Dendritic cell treated with granulocyte-macrophage colony-stimulating factor and Interleukin-4, amounts not matched to agents 40 ng/mL and 50 ng/mL, for 4 days (primary cell): ENCODE results near the gene GBP2.

Source experiments
- H3K27ac Mint-ChIP-seq: one replicate; pipeline ENCODE4 v1.8.0; 2022; ENCODE audit warnings: mild to moderate bottlenecking, mixed read lengths
- H3K27me3 Mint-ChIP-seq: one replicate; pipeline ENCODE4 v1.8.0; 2022; ENCODE audit warnings: mild to moderate bottlenecking, mixed read lengths
- H3K36me3 Mint-ChIP-seq: one replicate; pipeline ENCODE4 v1.8.0; 2022; ENCODE audit warnings: low read depth, mixed read lengths
- H3K4me1 Mint-ChIP-seq: one replicate; pipeline ENCODE4 v1.8.0; 2022; ENCODE audit warnings: low read depth, mixed read lengths
- H3K4me3 Mint-ChIP-seq: one replicate; pipeline ENCODE4 v1.8.0; 2022; ENCODE audit warnings: mild to moderate bottlenecking, moderate library complexity, mixed read lengths
- H3K9me3 Mint-ChIP-seq: one replicate; pipeline ENCODE4 v1.8.0; 2022; ENCODE audit warnings: mixed read lengths
- intact Hi-C: fragments of 100-400 bp; cut with micrococcal nuclease; formaldehyde crosslinking; loops from one replicate; pipeline ENCODE4 v1.15.0; 2022

Gene GBP2

GRCh38 chr1:89125913-89126580 lies at the start of gene GBP2:
Gene GBP2 (minus strand): TSS chr1:89126114. CDS start chr1:89121966, 4,148 bp downstream.
- no peaks in the 10 kb centered on the region for H3K9me3 Mint-ChIP-seq
- H3K27me3 Mint-ChIP-seq, result no peaks in the 10 kb centered on the region
- peaks cover 8% of the 10 kb centered on the region for H3K36me3 Mint-ChIP-seq
- peak within 1 kb of the TSS; percentile 96 for H3K27ac Mint-ChIP-seq
- H3K4me1 Mint-ChIP-seq, result peaks cover 64% of the 10 kb centered on the region
- peak within 1 kb of the TSS; percentile 87 for H3K4me3 Mint-ChIP-seq
- intact Hi-C loops, result no loop called here

GRCh38 chr1:89174491-89174890 lies 48.6 kb upstream of the GBP2 start:
- Mint-ChIP-seq H3K27me3 (no peaks in the 10 kb centered on the region), H3K27ac (no peak overlapping the region), H3K9me3 (no peaks in the 10 kb centered on the region), H3K36me3 (no peaks in the 10 kb centered on the region), H3K4me3 (no peak overlapping the region), H3K4me1 (peaks cover 6% of the 10 kb centered on the region)
- intact Hi-C loops, result no loop called here

- Mint-ChIP-seq H3K36me3 (no peaks in the 10 kb centered on the region), H3K27ac (no peak overlapping the region), H3K9me3 (no peaks in the 10 kb centered on the region), H3K4me3 (no peak overlapping the region), H3K4me1 (peaks cover 6% of the 10 kb centered on the region), H3K27me3 (no peaks in the 10 kb centered on the region)
- intact Hi-C loops, result no loop called here
These were observed 46.7 kb upstream of the GBP2 start for GRCh38 chr1:89172468-89173143.

- intact Hi-C loops, result no loop called here
- Mint-ChIP-seq H3K4me3 (no peak overlapping the region), H3K27ac (no peak overlapping the region), H3K4me1 (peaks cover 6% of the 10 kb centered on the region), H3K36me3 (no peaks in the 10 kb centered on the region), H3K9me3 (no peaks in the 10 kb centered on the region), H3K27me3 (no peaks in the 10 kb centered on the region)
These were observed 45.1 kb upstream of the GBP2 start for GRCh38 chr1:89171067-89171438.

- H3K4me3 Mint-ChIP-seq, result no peak overlapping the region
- intact Hi-C loops, result no loop called here
- no peaks in the 10 kb centered on the region for H3K36me3 Mint-ChIP-seq
- H3K9me3 Mint-ChIP-seq, result no peaks in the 10 kb centered on the region
- peaks cover 6% of the 10 kb centered on the region for H3K4me1 Mint-ChIP-seq
- H3K27ac Mint-ChIP-seq, result no peak overlapping the region
- H3K27me3 Mint-ChIP-seq, result no peaks in the 10 kb centered on the region
These were observed 44.5 kb upstream of the GBP2 start for GRCh38 chr1:89170170-89171066.

- no peaks in the 10 kb centered on the region for H3K9me3 Mint-ChIP-seq
- H3K36me3 Mint-ChIP-seq, result no peaks in the 10 kb centered on the region
- H3K27me3 Mint-ChIP-seq, result no peaks in the 10 kb centered on the region
- intact Hi-C loops, result no loop called here
- no peak overlapping the region for H3K4me3 Mint-ChIP-seq
- peaks cover 6% of the 10 kb centered on the region for H3K4me1 Mint-ChIP-seq
- no peak overlapping the region for H3K27ac Mint-ChIP-seq
These were observed 43.3 kb upstream of the GBP2 start for GRCh38 chr1:89169166-89169565.

DNA sequence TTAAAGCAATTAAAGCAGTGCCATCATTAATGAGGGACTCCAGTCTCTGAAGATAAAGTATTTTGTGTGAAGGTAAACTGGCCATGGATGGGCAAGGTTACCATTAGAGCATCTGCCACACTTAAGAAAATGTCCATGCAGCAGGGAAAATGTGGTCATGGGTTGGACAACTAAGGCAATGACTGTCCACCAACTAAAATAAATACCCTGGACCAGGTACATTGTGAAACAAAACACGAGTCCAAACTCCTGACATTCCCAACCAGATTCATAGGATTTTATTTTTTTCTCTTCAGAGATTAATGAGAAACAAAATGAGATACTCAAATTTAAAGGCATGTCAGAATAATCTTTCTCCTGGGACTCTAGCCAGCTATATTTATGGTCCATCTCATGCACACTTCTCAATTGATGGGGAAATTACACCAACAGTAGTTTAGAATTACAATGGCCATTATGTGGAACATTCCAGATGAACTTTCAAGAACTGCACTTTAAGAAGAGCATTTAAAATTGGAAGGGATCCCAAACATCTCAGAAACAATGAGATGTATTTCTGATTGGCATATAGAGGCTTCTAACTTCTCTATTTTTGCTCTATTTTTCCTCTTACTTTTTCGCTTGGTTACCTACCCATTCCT lies 41.8 kb upstream of the GBP2 start:
- H3K9me3 Mint-ChIP-seq, result no peaks in the 10 kb centered on the region
- no peaks in the 10 kb centered on the region for H3K36me3 Mint-ChIP-seq
- H3K4me3 Mint-ChIP-seq, result no peak overlapping the region
- H3K27ac Mint-ChIP-seq, result no peak overlapping the region
- peaks cover 6% of the 10 kb centered on the region for H3K4me1 Mint-ChIP-seq
- intact Hi-C loops, result no loop called here
- no peaks in the 10 kb centered on the region for H3K27me3 Mint-ChIP-seq

- Mint-ChIP-seq H3K9me3 (no peaks in the 10 kb centered on the region), H3K36me3 (no peaks in the 10 kb centered on the region), H3K27me3 (no peaks in the 10 kb centered on the region), H3K4me3 (no peak overlapping the region), H3K4me1 (peaks cover 6% of the 10 kb centered on the region), H3K27ac (no peak overlapping the region)
- intact Hi-C loops, result no loop called here
These were observed 40.8 kb upstream of the GBP2 start for GRCh38 chr1:89166705-89167104.

DNA sequence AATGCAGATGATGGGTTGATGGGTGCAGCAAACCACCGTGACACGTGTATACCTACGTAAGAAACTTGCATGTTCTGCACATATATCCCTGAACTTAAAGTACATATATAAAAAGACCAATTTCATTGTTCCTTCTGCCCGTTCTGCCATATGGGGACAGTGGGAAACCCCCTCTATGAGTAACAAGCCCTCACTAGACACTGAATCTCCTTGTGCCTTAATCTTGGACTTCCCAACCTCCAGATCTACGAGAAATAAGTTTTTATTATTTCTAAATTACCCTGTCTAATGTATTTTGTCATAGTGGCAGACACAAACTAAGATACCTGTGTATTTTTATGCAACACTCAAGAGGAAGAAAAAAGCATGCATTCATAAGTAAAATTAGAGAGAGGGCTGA lies 39.9 kb upstream of the GBP2 start:
- Mint-ChIP-seq H3K36me3 (no peaks in the 10 kb centered on the region), H3K4me3 (no peak overlapping the region), H3K27me3 (no peaks in the 10 kb centered on the region), H3K9me3 (no peaks in the 10 kb centered on the region), H3K27ac (no peak overlapping the region), H3K4me1 (peaks cover 2% of the 10 kb centered on the region)
- intact Hi-C loops, result no loop called here

- intact Hi-C loops, result no loop called here
- Mint-ChIP-seq H3K4me1 (peaks cover 11% of the 10 kb centered on the region), H3K27ac (no peak overlapping the region), H3K4me3 (no peak overlapping the region), H3K36me3 (no peaks in the 10 kb centered on the region), H3K27me3 (no peaks in the 10 kb centered on the region), H3K9me3 (peaks cover 1% of the 10 kb centered on the region)
These were observed 25.1 kb upstream of the GBP2 start for GRCh38 chr1:89151047-89151446.

- H3K4me3 Mint-ChIP-seq, result no peak overlapping the region
- no peak overlapping the region for H3K27ac Mint-ChIP-seq
- peaks cover 11% of the 10 kb centered on the region for H3K4me1 Mint-ChIP-seq
- intact Hi-C loops, result no loop called here
- no peaks in the 10 kb centered on the region for H3K27me3 Mint-ChIP-seq
- H3K36me3 Mint-ChIP-seq, result no peaks in the 10 kb centered on the region
- no peaks in the 10 kb centered on the region for H3K9me3 Mint-ChIP-seq
These were observed 24.1 kb upstream of the GBP2 start for GRCh38 chr1:89149976-89150375.

DNA sequence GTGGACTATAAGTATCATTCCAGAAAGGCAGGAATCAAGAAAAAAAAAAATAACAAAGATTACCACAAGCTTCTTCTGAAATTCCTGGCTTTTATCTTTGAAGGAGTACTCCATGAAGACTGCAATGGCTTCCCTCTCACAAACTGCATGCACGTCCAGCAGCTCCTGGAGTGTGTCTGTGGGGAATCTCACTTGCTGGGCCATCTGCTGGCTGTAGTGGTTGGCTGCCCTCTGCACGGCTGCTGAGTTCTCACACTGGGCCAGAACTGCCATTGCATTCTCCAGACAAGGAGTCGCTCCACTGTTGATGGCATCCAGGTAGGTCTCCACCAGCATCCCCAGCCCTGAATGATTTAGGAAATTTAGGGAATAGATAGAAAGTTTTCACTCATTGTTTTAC lies 23.3 kb upstream of the GBP2 start:
- H3K27ac Mint-ChIP-seq, result no peak overlapping the region
- no peak overlapping the region for H3K4me3 Mint-ChIP-seq
- no peaks in the 10 kb centered on the region for H3K9me3 Mint-ChIP-seq
- no peaks in the 10 kb centered on the region for H3K27me3 Mint-ChIP-seq
- no peaks in the 10 kb centered on the region for H3K36me3 Mint-ChIP-seq
- intact Hi-C loops, result no loop called here
- peaks cover 11% of the 10 kb centered on the region for H3K4me1 Mint-ChIP-seq

GRCh38 chr1:89147678-89148658 lies 22.1 kb upstream of the GBP2 start:
- Mint-ChIP-seq H3K4me1 (peaks cover 6% of the 10 kb centered on the region), H3K27ac (no peak overlapping the region), H3K36me3 (no peaks in the 10 kb centered on the region), H3K9me3 (no peaks in the 10 kb centered on the region), H3K4me3 (no peak overlapping the region), H3K27me3 (no peaks in the 10 kb centered on the region)
- intact Hi-C loops, result no loop called here
